Mesenchymal stem cell (in vitro differentiated cells and primary cell): ENCODE results near the gene TRIM28.

Experiments
- DNase-seq: peaks from one replicate; pipeline ENCODE4 v3.0.0-alpha.2; 2013
- H2AFZ ChIP-seq: one replicate; pipeline ENCODE4 v1.6.1; 2013; ENCODE audit warnings: low read depth, mild to moderate bottlenecking, control low read depth, inconsistent platforms, low read length, moderate library complexity
- H2AK5ac ChIP-seq: 2 replicates; pipeline ENCODE4 v1.6.1; 2013; ENCODE audit warnings: low read length, moderate library complexity, mild to moderate bottlenecking, inconsistent platforms; ENCODE audit not compliant: severe bottlenecking
- H2BK120ac ChIP-seq: one replicate; pipeline ENCODE4 v1.6.1; 2013; ENCODE audit warnings: low read depth, mild to moderate bottlenecking, inconsistent platforms, low read length, moderate library complexity
- H2BK12ac ChIP-seq, 2 experiments: one replicate each; pipeline ENCODE4 v1.6.1; 2013; ENCODE audit warnings: inconsistent platforms in 2 of 2, low read length in 2 of 2, mild to moderate bottlenecking in 2 of 2, moderate library complexity in 2 of 2, control low read depth in 1 of 2
- H2BK15ac ChIP-seq: one replicate; pipeline ENCODE4 v1.6.1; 2013; ENCODE audit warnings: mild to moderate bottlenecking, low read depth, inconsistent platforms; ENCODE audit not compliant: poor library complexity, severe bottlenecking
- H2BK5ac ChIP-seq: 2 replicates; pipeline ENCODE4 v1.6.1; 2013; ENCODE audit warnings: low read depth, mild to moderate bottlenecking, low read length, control low read depth, inconsistent platforms; ENCODE audit not compliant: poor library complexity, severe bottlenecking
- H3K14ac ChIP-seq, 2 experiments: one replicate each; pipeline ENCODE4 v1.6.1; 2013; ENCODE audit warnings: inconsistent platforms in 2 of 2, low read length in 2 of 2, control low read depth in 1 of 2, mild to moderate bottlenecking in 1 of 2, moderate library complexity in 1 of 2
- H3K18ac ChIP-seq, 2 experiments: one replicate each; pipeline ENCODE4 v1.6.1; 2013; ENCODE audit warnings: inconsistent platforms in 2 of 2, low read length in 2 of 2, control low read depth in 1 of 2, low read depth in 1 of 2, mild to moderate bottlenecking in 1 of 2
- H3K23ac ChIP-seq, 2 experiments: one replicate each; pipeline ENCODE4 v1.6.1; 2013; ENCODE audit warnings: inconsistent platforms in 2 of 2, low read length in 2 of 2, mild to moderate bottlenecking in 2 of 2, moderate library complexity in 2 of 2, control low read depth in 1 of 2
- H3K27ac ChIP-seq: 2 replicates; pipeline ENCODE4 v1.5.1; 2013; ENCODE audit warnings: mild to moderate bottlenecking, moderate library complexity, low read length, control low read depth, inconsistent platforms; ENCODE audit not compliant: poor library complexity, severe bottlenecking
- H3K27me3 ChIP-seq, 2 experiments: 2 replicates each; pipeline versions ENCODE4 v1.6.1 to v1.7.0; 2013; ENCODE audit warnings: low read length in 2 of 2, mild to moderate bottlenecking in 2 of 2, moderate library complexity in 2 of 2, control low read depth in 1 of 2, inconsistent platforms in 1 of 2; ENCODE audit not compliant: control insufficient read depth in 1 of 2, insufficient read depth in 1 of 2
- H3K36me3 ChIP-seq, 2 experiments: 2 replicates each; pipeline versions ENCODE4 v1.6.1 to v1.7.0; 2013; ENCODE audit warnings: low read length in 2 of 2, control low read depth in 1 of 2, inconsistent platforms in 1 of 2, low read depth in 1 of 2, mild to moderate bottlenecking in 1 of 2; ENCODE audit not compliant: insufficient read depth in 2 of 2, control insufficient read depth in 1 of 2
- H3K4ac ChIP-seq, 2 experiments: one replicate each; pipeline ENCODE4 v1.6.1; 2013; ENCODE audit warnings: inconsistent platforms in 2 of 2, low read length in 2 of 2, mild to moderate bottlenecking in 2 of 2, moderate library complexity in 2 of 2, control low read depth in 1 of 2, low read depth in 1 of 2
- H3K4me1 ChIP-seq: 2 replicates; pipeline ENCODE4 v1.6.1; 2013; ENCODE audit warnings: low read depth, low read length, control low read depth; ENCODE audit not compliant: control insufficient read depth, insufficient read depth
- H3K4me2 ChIP-seq: 2 replicates; pipeline ENCODE4 v1.6.1; 2013; ENCODE audit warnings: low read length, mild to moderate bottlenecking, inconsistent platforms; ENCODE audit not compliant: poor library complexity, severe bottlenecking
- H3K4me3 ChIP-seq, 2 experiments: 2 replicates each; pipeline versions ENCODE4 v1.5.1 to v1.7.0; 2013; ENCODE audit warnings: low read length in 2 of 2, mild to moderate bottlenecking in 2 of 2, control low read depth in 1 of 2, low read depth in 1 of 2; ENCODE audit not compliant: insufficient read depth in 1 of 2
- H3K79me1 ChIP-seq: replicated peaks from 2 replicates; pipeline ENCODE4 v1.6.1; 2013; ENCODE audit warnings: mild to moderate bottlenecking, control low read depth, low read length, inconsistent platforms; ENCODE audit not compliant: poor library complexity, severe bottlenecking
- H3K9ac ChIP-seq: 2 replicates; pipeline ENCODE4 v1.7.0; 2013; ENCODE audit warnings: mild to moderate bottlenecking, low read length, moderate library complexity
- H3K9me3 ChIP-seq: 2 replicates; pipeline ENCODE4 v1.7.0; 2013; ENCODE audit warnings: mild to moderate bottlenecking, low read length; ENCODE audit not compliant: control insufficient read depth
- H4K8ac ChIP-seq: one replicate; pipeline ENCODE4 v1.6.1; 2013; ENCODE audit warnings: inconsistent platforms, mild to moderate bottlenecking, low read length, moderate library complexity
- H4K91ac ChIP-seq: one replicate; pipeline ENCODE4 v1.6.1; 2013; ENCODE audit warnings: mild to moderate bottlenecking, low read length, inconsistent platforms
- WGBS: methylation state at CpG from one replicate; pipeline ENCODE4 v1.1.7; 2013; ENCODE audit warnings: mixed read lengths; 5-methylcytosine and 5-hydroxymethylcytosine counted together

The TRIM28 gene

GRCh38 chr19:58568453-58569130 is 24.7 kb downstream of the TRIM28 start:
- peaks cover 37 to 59% of the 10 kb centered on the region in 2 experiments for H3K36me3 ChIP-seq
- H2BK15ac ChIP-seq: no peak overlapping the region
- H2BK12ac ChIP-seq: no peak overlapping the region
- H3K18ac ChIP-seq: no peak overlapping the region
- no peaks in the 10 kb centered on the region for H3K9me3 ChIP-seq
- H2BK120ac ChIP-seq: no peak overlapping the region
- no peak overlapping the region for H2AFZ ChIP-seq
- H3K4me2 ChIP-seq: no peak overlapping the region
- H3K27me3 ChIP-seq: no peaks in the 10 kb centered on the region
- no peak overlapping the region for H3K23ac ChIP-seq
- no peak overlapping the region for H2BK5ac ChIP-seq
- no peak overlapping the region for H2AK5ac ChIP-seq
- H3K79me1 ChIP-seq: peaks cover 33% of the 10 kb centered on the region
- H3K4me3 ChIP-seq: peak overlapping the region in 1 of 2 experiments; percentile 15
- no peak overlapping the region for H3K4ac ChIP-seq
- no peak overlapping the region for H4K91ac ChIP-seq
- peak overlapping the region; percentile 48 for H3K9ac ChIP-seq
- H3K14ac ChIP-seq: no peak overlapping the region
- DNase-seq: no peak
- H3K4me1 ChIP-seq: peaks cover 8% of the 10 kb centered on the region
- H3K27ac ChIP-seq: no peak overlapping the region
- WGBS: 94% methylated on average over 4 of the region's 4 CpGs
- no peak overlapping the region for H4K8ac ChIP-seq

- Histone ChIP-seq H2AFZ (no peak overlapping the region), H3K18ac (no peak overlapping the region), H3K4ac (no peak overlapping the region), H3K4me2 (no peak overlapping the region), H2BK5ac (no peak overlapping the region), H4K8ac (no peak overlapping the region), H3K23ac (no peak overlapping the region), H3K9me3 (no peaks in the 10 kb centered on the region), H2BK15ac (no peak overlapping the region), H4K91ac (peak overlapping the region; percentile 18), H2BK12ac (no peak overlapping the region), H3K14ac (no peak overlapping the region), H3K9ac (no peak overlapping the region), H3K4me1 (peaks cover 8% of the 10 kb centered on the region), H3K79me1 (peaks cover 33% of the 10 kb centered on the region), H3K27me3 (no peaks in the 10 kb centered on the region), H2BK120ac (no peak overlapping the region), H3K4me3 (no peak overlapping the region), H2AK5ac (no peak overlapping the region), H3K27ac (no peak overlapping the region), H3K36me3 (peaks cover 37 to 59% of the 10 kb centered on the region in 2 experiments)
- no peak for DNase-seq
- WGBS: 97% methylated on average over 6 of the region's 6 CpGs
Observed at GRCh38 chr19:58569191-58569942, 25.5 kb downstream of the TRIM28 start.

- Histone ChIP-seq H3K23ac (no peak overlapping the region), H3K9ac (no peak overlapping the region), H3K27me3 (no peaks in the 10 kb centered on the region), H2BK15ac (no peak overlapping the region), H2BK12ac (no peak overlapping the region), H4K91ac (peak overlapping the region; percentile 18), H3K36me3 (peaks cover 37 to 59% of the 10 kb centered on the region in 2 experiments), H3K14ac (no peak overlapping the region), H4K8ac (no peak overlapping the region), H3K79me1 (peaks cover 33% of the 10 kb centered on the region), H3K4ac (no peak overlapping the region), H3K18ac (no peak overlapping the region), H3K4me2 (no peak overlapping the region), H3K4me1 (peaks cover 8% of the 10 kb centered on the region), H2BK5ac (no peak overlapping the region), H2AFZ (no peak overlapping the region), H3K27ac (no peak overlapping the region), H2AK5ac (no peak overlapping the region), H2BK120ac (no peak overlapping the region), H3K4me3 (no peak overlapping the region), H3K9me3 (no peaks in the 10 kb centered on the region)
- no peak for DNase-seq
- 89% methylated on average over 6 of the region's 8 CpGs for WGBS
Observed at GRCh38 chr19:58569943-58570670, 26.2 kb downstream of the TRIM28 start.
